ENCODE results near the gene RGL1.
"Not testable (repeated sequence)": the region's sequence is repeated elsewhere in the genome, so short reads cannot be mapped to it uniquely, and the experiment has no call there.

The RGL1 gene

GRCh38 chr1:183785921-183786320 lies 19.0 kb upstream of the RGL1 start:
- DNase-seq (ENCODE audit: low spot score), result not testable (repeated sequence)

GRCh38 chr1:183787704-183788103 lies 17.2 kb upstream of the RGL1 start:
- DNase-seq (ENCODE audit: low spot score), result no peak

GRCh38 chr1:183791319-183791718 lies 13.6 kb upstream of the RGL1 start:
- no peak for DNase-seq (ENCODE audit: low spot score)

- DNase-seq (ENCODE audit: low spot score), result no peak
These were observed 12.6 kb upstream of the RGL1 start for GRCh38 chr1:183792300-183792699.

- DNase-seq (ENCODE audit: low spot score), result no peak
These were observed 10.8 kb upstream of the RGL1 start for GRCh38 chr1:183794088-183794487.

- DNase-seq (ENCODE audit: low spot score), result no peak
These were observed 4.5 kb upstream of the RGL1 start for GRCh38 chr1:183800449-183800848.

- DNase-seq (ENCODE audit: low spot score), result no peak
These were observed 3.3 kb upstream of the RGL1 start for GRCh38 chr1:183801649-183802048.

GRCh38 chr1:183804387-183804786 lies 533 bp upstream of the RGL1 start:
- no peak for DNase-seq (ENCODE audit: low spot score)

GRCh38 chr1:183806125-183806524 lies 1.2 kb downstream of the RGL1 start:
- no peak for DNase-seq (ENCODE audit: low spot score)

- DNase-seq (ENCODE audit: low spot score), result no peak
These were observed 1.8 kb downstream of the RGL1 start for GRCh38 chr1:183806675-183807074.

- no peak for DNase-seq (ENCODE audit: low spot score)
These were observed 2.7 kb downstream of the RGL1 start for GRCh38 chr1:183807549-183808168.

- DNase-seq (ENCODE audit: low spot score), result no peak
These were observed 3.5 kb downstream of the RGL1 start for GRCh38 chr1:183808296-183809027.

- no peak for DNase-seq (ENCODE audit: low spot score)
These were observed 5.2 kb downstream of the RGL1 start for GRCh38 chr1:183810121-183810520.

GRCh38 chr1:183810756-183811544 lies 6.0 kb downstream of the RGL1 start:
- DNase-seq (ENCODE audit: low spot score), result no peak

GRCh38 chr1:183812128-183812527 lies 7.2 kb downstream of the RGL1 start:
- DNase-seq (ENCODE audit: low spot score), result no peak

GRCh38 chr1:183812686-183813569 lies 8.0 kb downstream of the RGL1 start:
- no peak for DNase-seq (ENCODE audit: low spot score)

GRCh38 chr1:183814121-183814681 lies 9.3 kb downstream of the RGL1 start:
- DNase-seq (ENCODE audit: low spot score), result no peak

GRCh38 chr1:183816110-183816509 lies 11.2 kb downstream of the RGL1 start:
- no peak for DNase-seq (ENCODE audit: low spot score)

- no peak for DNase-seq (ENCODE audit: low spot score)
These were observed 12.8 kb downstream of the RGL1 start for GRCh38 chr1:183817576-183818288.

GRCh38 chr1:183819059-183819458 lies 14.1 kb downstream of the RGL1 start:
- DNase-seq (ENCODE audit: low spot score), result no peak

GRCh38 chr1:183821309-183821888 lies 16.5 kb downstream of the RGL1 start:
- DNase-seq (ENCODE audit: low spot score), result no peak
